Astrocyte of the cerebellum (primary cell): ENCODE measurements around the gene TRAF3.

Experiments
- DNase-seq: peaks from one replicate; pipeline ENCODE4 v3.0.0-alpha.2; 2011; ENCODE audit warnings: low read depth
- H3K4me3 ChIP-seq: 2 replicates; pipeline ENCODE4 v1.5.1; 2011; ENCODE audit warnings: mild to moderate bottlenecking, low read depth, low read length, moderate library complexity
- CTCF ChIP-seq: IDR thresholded peaks from 2 replicates; pipeline ENCODE4 v1.5.1; 2012; ENCODE audit warnings: low read length, low read depth, moderate library complexity, mild to moderate bottlenecking; ENCODE audit errors: missing control alignments
- in situ Hi-C: cut with HindIII; loops from 2 replicates; pipeline ENCODE4 v1.10.0; 2017; ENCODE audit warnings: low sequenced_read_pairs

The TRAF3 gene

DNA sequence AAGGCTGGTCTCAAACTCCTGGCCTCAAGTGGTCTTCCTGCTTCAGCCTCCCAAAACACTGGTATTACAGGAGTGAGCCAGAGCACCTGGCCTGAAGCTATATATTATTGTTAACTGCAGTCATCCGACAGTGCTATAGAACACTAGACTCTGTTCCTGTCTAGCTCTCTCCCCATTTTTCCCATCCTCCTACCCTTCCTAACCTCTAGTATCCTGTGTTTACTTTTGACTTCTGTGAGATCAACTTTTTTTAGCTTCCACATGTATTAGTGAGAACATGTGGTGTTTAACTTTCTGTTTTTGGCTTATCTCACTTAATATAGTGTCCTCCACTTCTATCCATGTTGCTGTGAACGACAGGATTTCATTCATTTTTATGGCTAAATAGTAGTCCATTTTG, 34.7 kb downstream of the TRAF3 start:
- DNase-seq, result no peak
- no peak overlapping the region for H3K4me3 ChIP-seq
- no peak for TF ChIP-seq CTCF
- in situ Hi-C loops, result no loop called here

- no peak overlapping the region for H3K4me3 ChIP-seq
- in situ Hi-C loops, result no loop called here
- DNase-seq, result no peak
- no peak for TF ChIP-seq CTCF
These were observed 36.4 kb downstream of the TRAF3 start for GRCh38 chr14:102813691-102814090.

DNA sequence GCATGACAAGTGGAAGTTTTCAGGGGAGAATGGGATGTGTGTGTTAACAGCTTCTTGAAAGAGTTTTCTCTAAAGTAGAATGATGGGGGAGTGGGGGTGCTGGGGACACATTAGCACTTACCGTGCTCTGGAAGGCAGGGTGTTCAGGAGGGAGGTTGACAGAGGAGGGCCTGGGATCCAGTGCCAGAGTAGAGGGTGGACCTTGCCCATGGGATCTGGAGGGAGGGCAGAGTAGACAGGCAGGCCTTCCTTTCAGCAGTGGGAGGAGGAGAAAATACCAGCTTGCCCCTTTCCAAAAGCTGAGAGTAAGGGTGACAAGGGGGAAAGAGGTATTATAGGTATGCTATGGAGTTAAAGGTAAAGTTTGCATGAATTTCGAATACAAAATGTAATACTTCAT, 40.1 kb downstream of the TRAF3 start:
- no peak for DNase-seq
- in situ Hi-C loops, result no loop called here
- no peak for TF ChIP-seq CTCF
- H3K4me3 ChIP-seq, result no peak overlapping the region

DNA sequence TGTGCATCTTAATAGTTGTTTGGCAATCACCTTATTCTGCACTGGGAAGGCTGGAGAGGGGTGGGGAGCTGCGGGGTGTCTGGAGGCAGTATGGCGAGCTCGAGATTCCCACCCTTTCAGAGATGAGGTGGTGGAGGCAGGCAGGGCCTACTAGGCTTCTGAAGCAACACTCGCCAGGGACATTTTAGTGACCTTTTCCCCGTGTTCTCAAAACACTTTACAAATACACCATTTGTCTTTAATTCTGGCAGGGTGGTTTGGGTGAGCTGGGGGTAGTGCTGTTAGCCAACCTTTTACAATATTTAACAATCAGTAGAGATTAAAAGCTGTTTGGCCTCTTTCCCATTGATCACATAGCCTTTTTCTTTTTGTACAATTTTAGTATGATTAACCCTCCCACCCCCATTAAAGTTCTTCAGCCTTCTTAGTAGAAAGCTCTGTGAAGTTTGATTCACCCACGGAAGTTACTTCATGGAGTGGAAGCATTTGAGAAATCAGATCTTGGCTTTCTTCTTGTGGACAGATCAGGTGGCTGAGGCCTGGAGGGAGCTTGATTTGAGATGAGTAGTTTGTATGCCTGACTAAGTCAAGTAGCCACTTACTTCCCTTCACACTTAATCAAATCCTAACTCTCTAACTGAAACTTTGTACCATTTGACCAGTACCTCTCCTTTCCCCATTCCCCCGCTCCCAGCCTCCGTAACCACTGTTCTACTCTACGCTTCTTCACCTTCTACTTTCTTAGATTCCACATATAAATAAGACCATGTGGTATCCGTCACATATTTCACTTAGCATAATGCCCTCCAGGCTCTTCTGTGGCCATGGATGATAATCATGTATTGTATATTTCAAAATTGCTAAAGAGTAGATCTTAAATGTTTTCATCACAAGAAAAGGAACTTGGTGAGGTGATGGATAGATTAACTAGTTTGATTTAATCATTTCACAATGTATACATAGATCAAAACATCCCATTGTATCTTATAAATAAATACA, 41.0 kb downstream of the TRAF3 start:
- no peak for DNase-seq

DNA sequence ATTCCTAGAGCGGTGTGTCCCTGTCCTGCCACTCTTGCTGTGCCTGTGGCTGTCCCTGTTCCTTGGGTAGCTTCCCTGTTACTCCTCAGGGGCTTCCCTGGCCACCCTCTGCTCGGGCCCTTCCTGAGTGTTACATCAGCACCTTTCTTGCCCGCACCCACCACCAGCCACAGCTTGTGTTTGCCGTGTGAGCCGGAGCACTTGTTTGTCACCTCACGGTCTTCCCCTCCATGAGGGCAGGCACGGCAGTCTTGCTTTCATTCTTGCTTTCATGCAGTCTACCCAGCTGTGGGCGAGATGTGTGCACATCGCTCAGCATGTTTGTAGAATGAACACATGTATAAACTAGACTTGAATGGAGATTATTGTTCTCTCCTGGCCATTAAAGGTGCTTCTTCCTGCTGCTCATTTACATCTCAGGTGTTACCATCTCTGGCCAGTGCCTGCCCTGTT, 42.0 kb downstream of the TRAF3 start:
- TF ChIP-seq CTCF, result no peak
- H3K4me3 ChIP-seq, result no peak overlapping the region
- DNase-seq, result no peak
- in situ Hi-C loops, result no loop called here

More for the DNA sequence above, 41.0 kb downstream of the TRAF3 start:
- no peak overlapping the region for H3K4me3 ChIP-seq
- TF ChIP-seq CTCF, result no peak
- in situ Hi-C loops, result no loop called here

DNA sequence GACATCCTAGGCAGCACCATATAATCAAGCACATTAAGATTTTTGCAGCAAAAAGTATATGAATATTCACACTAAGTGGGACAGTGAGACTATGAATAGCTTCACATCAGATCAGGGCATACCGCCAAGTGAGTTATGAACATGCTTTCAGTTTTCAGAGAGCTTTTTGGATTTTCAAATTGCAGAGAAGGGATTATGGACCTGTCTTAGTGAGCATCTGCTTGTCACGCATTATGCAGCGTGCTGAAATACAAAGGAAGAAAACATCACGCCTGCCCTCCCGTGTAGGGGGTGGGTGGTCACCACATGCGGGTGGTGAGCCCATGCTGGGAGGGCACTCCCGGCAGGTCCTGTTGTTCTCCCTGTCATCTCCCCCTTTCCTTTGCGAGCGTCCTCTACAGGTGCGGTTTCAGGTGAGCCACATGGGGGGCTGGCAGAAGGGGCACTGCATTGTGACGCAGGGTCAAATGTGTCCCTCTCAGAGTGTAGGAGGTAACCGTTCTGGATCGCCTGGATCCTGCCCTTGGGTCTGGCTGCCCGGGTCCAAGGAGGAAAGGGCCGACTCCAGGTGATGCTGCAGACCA, 42.6 kb downstream of the TRAF3 start:
- TF ChIP-seq CTCF, result no peak
- no peak overlapping the region for H3K4me3 ChIP-seq
- in situ Hi-C loops, result no loop called here
- DNase-seq, result no peak
